Measurements from ENCODE around the gene ATXN7L1. TPM values are rescaled to one million over a fixed set of nuclear protein-coding genes. Genes with fewer than 3 reads are reported as not detected.
"Not testable (repeated sequence)": the region's sequence is repeated elsewhere in the genome, so short reads cannot be mapped to it uniquely, and the experiment has no call there.

Gene ATXN7L1
- total RNA-seq, 5 donors from 2014 or later (not counting 1 experiment from before 2014, with no cell fraction given), result 42.3 to 54.7 (median 47.4) TPM

GRCh38 chr7:105885387-105886111 lies 9.2 kb upstream of the ATXN7L1 start:
- WGBS (ENCODE audit: insufficient coverage), result 100% methylated on average over 1 of the region's 6 CpGs
- no peaks in the 10 kb centered on the region for H3K27me3 Mint-ChIP-seq
- H3K9me3 Mint-ChIP-seq, result no peaks in the 10 kb centered on the region
- no peak overlapping the region for H3K4me3 Mint-ChIP-seq
- ATAC-seq (replicated peaks in 1 of 4), result peak in 3 of 4 experiments; percentile 27 to 47 (median 45)
- Histone ChIP-seq H3K9me3 (no peaks in the 10 kb centered on the region), H3K4me1 (ENCODE audit: control insufficient read depth in 1 of 2, extremely low read depth in 1 of 2, insufficient read depth in 2 of 2, low read length in 2 of 2) (peaks cover 15 to 25% of the 10 kb centered on the region in 2 experiments), H3K27ac (ENCODE audit: low read length) (no peak overlapping the region), H3K36me3 (ENCODE audit: control insufficient read depth in 2 of 2, extremely low read depth in 1 of 2, insufficient read depth in 1 of 2, low read length in 1 of 2) (no peaks in the 10 kb centered on the region), H3K27me3 (replicated peaks in 1 of 2; ENCODE audit: control insufficient read depth in 2 of 2, extremely low read depth in 1 of 2, insufficient read depth in 2 of 2, low read length in 1 of 2) (no peaks in the 10 kb centered on the region), H3K4me3 (ENCODE audit: control insufficient read depth in 1 of 2, extremely low read depth in 1 of 2, low read length in 1 of 2) (no peak overlapping the region)
- H3K36me3 Mint-ChIP-seq, result peaks cover 9% of the 10 kb centered on the region
- H3K4me1 Mint-ChIP-seq, result peaks cover 52 to 62% (median 54%) of the 10 kb centered on the region in 3 donors
- CTCF ChIA-PET, result interaction anchor here (0.6 to 1.4 kb wide), 4 partner anchors 8 to 151 kb away, joined by 3 to 4 read pairs (median 4); partner anchors contain the start of gene ATXN7L1 (in 1 of the 2)
- peak overlapping the region in 1 of 2 donors; percentile 58 for H3K27ac Mint-ChIP-seq
- POLR2A ChIA-PET, result interaction anchor here (0.6 kb wide), 2 partner anchors 945 to 968 kb away, joined by 3 read pairs; no protein-coding TSS in a partner anchor
- peak in 19 of 35 experiments; percentile 6 to 48 (median 21) for DNase-seq

DNA sequence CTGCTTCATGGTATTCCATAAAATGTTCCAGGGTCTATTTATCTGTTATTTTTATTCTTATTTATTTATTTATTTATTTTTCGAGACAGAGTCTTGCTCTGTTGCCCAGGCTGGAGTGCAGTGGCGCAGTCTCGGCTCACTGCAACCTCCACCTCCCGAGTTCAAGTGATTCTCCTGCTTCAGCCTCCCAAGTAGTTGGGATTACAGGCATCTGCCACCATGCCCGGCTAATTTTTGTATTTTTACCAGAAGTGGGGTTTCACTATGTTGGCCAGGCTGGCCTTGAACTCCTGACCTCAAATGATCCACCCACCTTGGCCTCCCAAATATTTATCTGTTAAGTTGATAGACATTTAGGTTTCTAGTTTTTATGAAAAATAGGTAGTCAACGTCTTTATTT lies 6.8 kb upstream of the ATXN7L1 start:
- H3K9me3 Mint-ChIP-seq; ATAC-seq (replicated peaks in 1 of 4); H3K4me3 Mint-ChIP-seq; H3K27me3 Mint-ChIP-seq; H3K36me3 ChIP-seq (ENCODE audit: control insufficient read depth in 2 of 2, extremely low read depth in 1 of 2, insufficient read depth in 1 of 2, low read length in 1 of 2); H3K4me3 ChIP-seq (ENCODE audit: control insufficient read depth in 1 of 2, extremely low read depth in 1 of 2, low read length in 1 of 2); H3K27ac ChIP-seq (ENCODE audit: low read length); H3K27me3 ChIP-seq (replicated peaks in 1 of 2; ENCODE audit: control insufficient read depth in 2 of 2, extremely low read depth in 1 of 2, insufficient read depth in 2 of 2, low read length in 1 of 2); H3K36me3 Mint-ChIP-seq; H3K9me3 ChIP-seq; H3K27ac Mint-ChIP-seq; POLR2A ChIA-PET; DNase-seq: not testable (repeated sequence)
- 93% methylated on average over 2 of the region's 6 CpGs for WGBS (ENCODE audit: insufficient coverage)
- peaks cover 62 to 69% (median 65%) of the 10 kb centered on the region in 3 donors for H3K4me1 Mint-ChIP-seq
- H3K4me1 ChIP-seq (ENCODE audit: control insufficient read depth in 1 of 2, extremely low read depth in 1 of 2, insufficient read depth in 2 of 2, low read length in 2 of 2), result peaks cover 12 to 29% of the 10 kb centered on the region in 2 experiments
- CTCF ChIA-PET, result interaction anchor here in 1 of 2 donors (0.6 to 0.7 kb wide), 2 partner anchors 16 to 81 kb away, joined by 3 read pairs; no protein-coding TSS in a partner anchor

DNA sequence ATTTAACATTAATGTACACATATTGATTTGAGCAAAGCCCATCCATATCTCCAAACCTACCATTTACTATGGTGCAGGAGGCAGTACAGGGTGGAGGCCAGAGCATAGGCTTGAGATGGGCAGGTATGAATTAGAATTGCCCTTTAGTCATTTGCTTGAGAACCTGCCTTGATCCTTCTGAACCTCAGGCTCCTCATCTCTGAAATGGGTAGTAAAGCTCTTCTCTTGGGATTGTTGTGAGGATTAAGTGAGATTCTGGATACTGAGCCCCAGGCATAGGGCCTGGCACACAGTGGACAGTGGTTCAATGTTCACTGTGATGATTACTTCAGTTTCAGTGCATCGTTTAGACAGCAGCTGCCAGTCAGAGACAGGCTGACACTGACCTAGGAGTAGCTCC lies 5.0 kb upstream of the ATXN7L1 start:
- H3K4me1 Mint-ChIP-seq, result peaks cover 61 to 66% (median 62%) of the 10 kb centered on the region in 3 donors
- Histone ChIP-seq H3K27me3 (replicated peaks in 1 of 2; ENCODE audit: control insufficient read depth in 2 of 2, extremely low read depth in 1 of 2, insufficient read depth in 2 of 2, low read length in 1 of 2) (no peaks in the 10 kb centered on the region), H3K27ac (ENCODE audit: low read length) (no peak overlapping the region), H3K9me3 (no peaks in the 10 kb centered on the region), H3K4me3 (ENCODE audit: control insufficient read depth in 1 of 2, extremely low read depth in 1 of 2, low read length in 1 of 2) (no peak overlapping the region), H3K4me1 (ENCODE audit: control insufficient read depth in 1 of 2, extremely low read depth in 1 of 2, insufficient read depth in 2 of 2, low read length in 2 of 2) (peaks cover 18 to 43% of the 10 kb centered on the region in 2 experiments), H3K36me3 (ENCODE audit: control insufficient read depth in 2 of 2, extremely low read depth in 1 of 2, insufficient read depth in 1 of 2, low read length in 1 of 2) (no peaks in the 10 kb centered on the region)
- H3K4me3 Mint-ChIP-seq, result no peak overlapping the region
- DNase-seq (no peak), ATAC-seq (replicated peaks in 1 of 4) (no peak)
- ChIA-PET CTCF (interaction anchor here (0.6 to 1.1 kb wide), 2 partner anchors 11 to 223 kb away, joined by 3 to 4 read pairs; no protein-coding TSS in a partner anchor), POLR2A (no interaction called here)
- peaks cover 5% of the 10 kb centered on the region for H3K36me3 Mint-ChIP-seq
- H3K9me3 Mint-ChIP-seq, result no peaks in the 10 kb centered on the region
- peak overlapping the region in 1 of 2 donors; percentile 58 for H3K27ac Mint-ChIP-seq
- WGBS (ENCODE audit: insufficient coverage), result 57% methylated on average over 1 of the region's 1 CpG
- no peaks in the 10 kb centered on the region for H3K27me3 Mint-ChIP-seq

GRCh38 chr7:105880571-105881330 lies 4.4 kb upstream of the ATXN7L1 start:
- H3K36me3 ChIP-seq (ENCODE audit: control insufficient read depth in 2 of 2, extremely low read depth in 1 of 2, insufficient read depth in 1 of 2, low read length in 1 of 2), result no peaks in the 10 kb centered on the region
- peaks cover 60 to 62% (median 61%) of the 10 kb centered on the region in 3 donors for H3K4me1 Mint-ChIP-seq
- peaks cover 5% of the 10 kb centered on the region for H3K36me3 Mint-ChIP-seq
- no peak overlapping the region for H3K27ac ChIP-seq (ENCODE audit: low read length)
- no peaks in the 10 kb centered on the region for H3K27me3 ChIP-seq (replicated peaks in 1 of 2; ENCODE audit: control insufficient read depth in 2 of 2, extremely low read depth in 1 of 2, insufficient read depth in 2 of 2, low read length in 1 of 2)
- H3K27ac Mint-ChIP-seq, result peak overlapping the region; percentile 47 to 49
- H3K9me3 Mint-ChIP-seq, result no peaks in the 10 kb centered on the region
- ChIA-PET POLR2A (no interaction called here), CTCF (interaction anchor here in 1 of 2 donors (1.1 kb wide), 1 partner anchor 10 kb away, joined by 3 read pairs; no protein-coding TSS in a partner anchor)
- no peaks in the 10 kb centered on the region for H3K27me3 Mint-ChIP-seq
- ATAC-seq (replicated peaks in 1 of 4) (no peak), DNase-seq (no peak)
- H3K4me1 ChIP-seq (ENCODE audit: control insufficient read depth in 1 of 2, extremely low read depth in 1 of 2, insufficient read depth in 2 of 2, low read length in 2 of 2), result peaks cover 18 to 41% of the 10 kb centered on the region in 2 experiments
- H3K4me3 ChIP-seq (ENCODE audit: control insufficient read depth in 1 of 2, extremely low read depth in 1 of 2, low read length in 1 of 2), result no peak overlapping the region
- WGBS (ENCODE audit: insufficient coverage), result 100% methylated on average over 2 of the region's 6 CpGs
- H3K4me3 Mint-ChIP-seq, result no peak overlapping the region
- H3K9me3 ChIP-seq, result no peaks in the 10 kb centered on the region

DNA sequence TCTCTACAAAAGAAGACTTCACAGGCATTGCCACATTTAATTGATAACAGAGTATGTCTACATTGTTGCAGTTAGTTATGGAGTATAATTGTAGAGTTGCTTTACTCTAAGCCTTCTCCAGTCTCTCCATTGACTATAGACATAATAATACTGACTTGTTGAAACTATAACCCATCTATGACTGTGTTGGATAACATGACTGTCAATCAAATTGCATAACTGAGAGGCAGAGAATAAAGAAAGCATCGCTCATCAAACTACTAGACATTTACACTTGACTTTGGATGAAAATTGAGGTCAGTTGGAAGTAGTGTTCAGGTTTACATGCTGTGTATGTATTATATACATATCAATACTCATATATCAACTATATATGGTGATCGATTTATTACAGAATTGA lies 3.4 kb upstream of the ATXN7L1 start:
- Mint-ChIP-seq H3K4me3 (no peak overlapping the region), H3K27me3 (no peaks in the 10 kb centered on the region), H3K4me1 (peaks cover 60 to 62% (median 61%) of the 10 kb centered on the region in 3 donors), H3K9me3 (no peaks in the 10 kb centered on the region), H3K27ac (no peak overlapping the region), H3K36me3 (peaks cover 5% of the 10 kb centered on the region)
- CTCF ChIA-PET, result interaction anchor here (0.5 to 1.6 kb wide), 5 partner anchors 134 to 484 kb away, joined by 3 to 12 read pairs (median 3); no protein-coding TSS in a partner anchor
- Histone ChIP-seq H3K36me3 (ENCODE audit: control insufficient read depth in 2 of 2, extremely low read depth in 1 of 2, insufficient read depth in 1 of 2, low read length in 1 of 2) (no peaks in the 10 kb centered on the region), H3K27me3 (replicated peaks in 1 of 2; ENCODE audit: control insufficient read depth in 2 of 2, extremely low read depth in 1 of 2, insufficient read depth in 2 of 2, low read length in 1 of 2) (no peaks in the 10 kb centered on the region), H3K9me3 (no peaks in the 10 kb centered on the region), H3K27ac (ENCODE audit: low read length) (no peak overlapping the region), H3K4me3 (ENCODE audit: control insufficient read depth in 1 of 2, extremely low read depth in 1 of 2, low read length in 1 of 2) (no peak overlapping the region), H3K4me1 (ENCODE audit: control insufficient read depth in 1 of 2, extremely low read depth in 1 of 2, insufficient read depth in 2 of 2, low read length in 2 of 2) (peaks cover 17 to 37% of the 10 kb centered on the region in 2 experiments)
- POLR2A ChIA-PET, result no interaction called here
- WGBS (ENCODE audit: insufficient coverage), result no CpG with 5 or more reads among the region's 2 CpGs
- DNase-seq (no peak), ATAC-seq (replicated peaks in 1 of 4) (no peak)

Data from T-cell (primary cell).